Stimulated activated CD8-positive, alpha-beta memory T cell treated with anti-CD3 and anti-CD28 coated beads, Interleukin-7, amount 100 ng/mL, for 48 hours (primary cell): Measurements from ENCODE around the gene DTNA.

Experiments used
- DNase-seq, 2 donors: peaks; one replicate each; pipeline ENCODE4 v3.0.0-alpha.2; 2020; ENCODE audit warnings: low read depth in 1 of 2; ENCODE audit errors: extremely low read depth in 1 of 2

The DTNA gene

DNA sequence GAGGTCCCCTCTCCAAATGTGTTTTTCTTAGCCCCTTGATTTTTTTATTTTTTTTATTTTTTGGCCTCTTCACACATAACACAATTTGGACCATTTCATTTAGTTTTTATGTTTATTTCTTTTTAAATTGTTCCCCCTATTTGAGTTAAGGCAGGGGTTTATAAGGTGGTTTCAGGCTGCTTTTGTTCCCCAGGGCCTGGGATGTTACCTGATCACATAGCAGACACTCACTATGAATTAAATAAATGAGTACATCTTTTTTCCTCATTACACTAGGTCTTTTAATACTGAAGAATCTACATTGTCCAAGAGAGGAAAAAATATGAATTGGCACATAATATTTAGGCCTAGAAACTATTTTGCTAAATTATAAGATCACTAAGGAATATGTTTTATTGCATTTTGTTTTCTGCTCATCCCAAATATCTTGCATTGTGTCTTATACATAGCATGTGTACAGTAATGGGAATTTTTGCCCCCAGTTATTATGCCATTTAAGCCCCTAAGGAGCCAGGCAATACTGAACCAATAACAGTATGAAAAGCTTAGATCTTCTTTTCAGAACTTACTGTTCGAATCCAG lies 218.7 kb downstream of the DTNA start:
- no peak for DNase-seq

DNA sequence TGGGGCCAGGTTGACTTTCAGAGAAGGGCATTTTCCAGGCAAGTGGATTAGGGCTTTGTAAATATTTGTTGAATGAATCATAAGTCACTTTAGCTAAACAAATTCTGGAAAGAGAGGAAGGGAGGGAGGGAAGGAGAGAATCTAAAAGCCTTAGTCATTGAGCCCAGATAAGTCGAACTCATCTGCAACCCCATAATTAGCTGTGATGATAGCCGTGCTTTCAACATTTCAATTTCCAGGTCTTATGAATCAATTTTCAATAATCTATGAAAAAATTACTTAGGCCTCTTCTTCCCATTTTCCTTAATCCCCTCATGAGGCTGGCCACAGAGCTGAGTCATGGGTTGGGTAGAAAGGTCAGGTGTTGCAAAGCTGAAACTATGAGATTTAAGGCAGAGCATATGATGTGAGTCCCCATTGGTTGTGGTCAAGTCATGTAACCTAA lies 219.3 kb downstream of the DTNA start:
- no peak for DNase-seq

DNA sequence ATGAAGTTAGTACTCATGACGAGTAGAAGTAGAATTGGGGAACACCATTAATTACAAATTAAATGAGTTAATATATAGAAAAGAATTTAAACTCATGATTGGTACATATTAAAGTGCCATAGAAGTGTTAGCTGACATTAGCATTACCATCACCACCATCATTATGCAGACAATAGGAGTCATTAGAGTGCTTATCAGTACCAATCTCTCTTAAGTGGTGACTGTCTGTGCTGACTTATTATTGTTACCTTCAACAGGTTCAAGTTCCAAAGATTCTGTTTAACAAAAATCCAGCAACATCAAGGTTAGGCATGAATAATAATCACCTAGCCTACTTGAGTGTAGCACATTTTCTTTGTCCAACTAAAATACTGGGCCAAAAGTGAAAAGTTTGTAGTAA lies 222.3 kb downstream of the DTNA start:
- DNase-seq = no peak

DNA sequence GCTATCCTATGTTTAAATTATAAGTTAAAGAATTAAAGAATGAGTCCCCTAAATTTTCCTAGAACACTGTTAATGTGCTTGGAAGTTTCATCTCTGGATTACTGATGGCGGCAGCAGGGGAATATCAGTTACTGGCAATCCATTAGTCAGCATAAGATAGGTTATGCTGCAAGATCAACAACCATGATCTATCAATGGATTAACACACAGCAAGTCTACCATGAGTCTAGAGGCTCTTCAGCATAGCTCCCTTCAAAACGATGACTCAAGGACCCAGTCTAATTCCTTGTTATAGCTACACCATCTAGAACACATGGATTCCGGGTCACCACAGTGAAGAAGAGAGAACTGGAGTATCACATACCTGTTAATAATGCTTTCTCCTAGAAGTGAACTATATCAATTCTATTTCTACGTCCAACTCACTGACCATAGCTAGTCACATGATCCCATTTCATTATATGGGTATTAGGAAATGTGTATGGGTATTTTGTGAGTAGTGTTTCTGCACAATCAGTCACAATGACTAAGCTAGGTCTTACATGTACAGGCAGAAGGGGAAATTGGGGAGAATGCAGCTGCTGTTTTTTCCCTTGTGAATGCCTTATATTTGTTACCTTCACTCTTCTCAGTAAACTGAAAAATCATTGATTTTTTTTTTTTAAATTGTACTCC lies 222.8 kb downstream of the DTNA start:
- no peak for DNase-seq

DNA sequence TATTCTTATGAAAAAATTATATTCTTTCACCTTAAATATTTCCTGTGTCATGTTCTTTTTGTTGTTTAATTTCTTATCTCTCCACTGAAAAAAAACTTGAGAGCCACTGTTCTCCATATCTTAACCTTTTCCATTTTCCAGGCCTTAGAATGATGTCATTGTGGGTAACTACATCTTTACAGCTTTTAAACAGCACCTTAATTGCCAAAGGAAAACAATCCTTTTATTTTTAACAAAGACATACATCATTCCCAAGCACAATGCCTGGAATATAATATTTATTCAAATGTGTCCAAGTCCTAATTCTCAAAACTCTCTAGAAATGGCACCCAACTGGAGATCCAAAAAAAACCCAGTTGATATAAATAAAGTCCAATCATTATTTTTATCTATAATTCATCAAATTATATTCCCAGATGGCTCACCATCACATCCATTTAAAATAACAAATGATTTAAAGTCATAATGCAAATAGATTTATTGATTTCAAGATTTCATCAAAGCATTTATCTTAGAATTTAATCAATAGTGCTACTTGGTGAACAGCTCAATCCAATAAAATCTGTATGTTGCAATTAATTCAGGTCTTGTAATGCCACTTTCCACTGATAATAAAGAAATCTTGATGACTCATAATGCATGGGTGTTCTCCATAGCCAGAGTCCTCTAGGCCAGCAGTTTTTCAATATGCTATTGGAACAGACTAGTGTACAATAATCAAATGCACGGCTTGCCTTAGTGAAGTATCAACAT lies 224.0 kb downstream of the DTNA start:
- DNase-seq = no peak

DNA sequence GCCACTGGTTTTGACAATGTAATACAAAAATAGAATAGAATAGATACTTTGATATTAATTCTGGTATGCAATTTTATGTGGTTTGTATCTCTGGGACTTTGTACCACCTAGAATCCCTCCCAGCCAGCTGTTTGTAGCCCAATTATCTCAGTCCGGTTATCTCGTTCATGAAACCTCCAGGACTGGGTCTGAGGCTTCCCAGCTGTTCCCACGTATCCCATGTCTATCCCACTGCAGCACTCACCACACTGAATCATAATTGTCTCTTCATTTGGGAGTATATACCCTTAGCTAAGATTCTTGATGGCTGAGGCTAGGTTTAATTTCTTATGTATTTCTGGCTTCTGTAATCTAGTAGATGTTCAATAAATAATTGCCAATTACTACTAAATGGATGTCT lies 226.7 kb downstream of the DTNA start:
- DNase-seq = no peak

DNA sequence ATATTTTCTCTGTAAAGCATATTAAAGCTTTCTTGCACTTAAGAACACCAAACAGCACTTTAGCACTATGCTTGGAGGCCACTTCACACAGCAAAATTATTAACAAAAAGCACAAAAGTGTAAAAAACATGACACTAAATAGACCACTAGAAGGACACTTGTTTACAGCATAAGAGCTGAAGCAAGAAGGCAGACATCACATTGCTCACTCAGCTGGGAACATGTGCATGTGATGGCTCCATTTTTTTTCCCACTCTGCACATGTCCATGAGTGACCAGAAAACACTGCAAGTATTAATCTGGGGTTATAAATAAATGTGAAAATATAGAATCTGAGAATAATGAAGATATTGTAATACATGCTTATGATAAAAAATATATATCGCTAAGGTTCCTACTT lies 228.0 kb downstream of the DTNA start:
- DNase-seq = no peak
